ENCODE results near the gene LCA5L. TPM values are rescaled to one million over a fixed set of nuclear protein-coding genes. Genes with fewer than 3 reads are reported as not detected.

LCA5L gene
- total RNA-seq, 1 donor from 2014 or later: 1.4 TPM

DNA sequence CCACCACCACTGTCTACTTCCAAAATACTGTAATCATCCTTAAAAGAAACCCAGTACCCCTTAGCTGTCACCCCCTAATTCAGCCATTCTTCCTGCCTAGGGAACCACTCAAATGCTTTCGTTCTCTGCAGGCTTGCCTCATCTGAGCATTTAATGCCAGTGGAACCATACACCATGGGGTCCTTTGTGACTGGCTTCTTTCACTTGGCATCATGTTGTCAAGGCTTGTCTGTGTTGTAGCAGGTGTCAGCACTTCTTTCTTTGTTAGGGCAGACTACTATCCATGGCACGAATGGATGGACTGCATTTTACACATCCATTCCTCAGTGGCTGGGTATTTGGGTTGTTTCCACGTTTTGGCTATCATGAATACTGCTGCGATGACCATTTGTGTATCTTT, 34.7 kb upstream of the LCA5L start:
- Mint-ChIP-seq H3K4me1 (no peaks in the 10 kb centered on the region), H3K27ac (ENCODE audit: unreplicated experiment) (no peak overlapping the region), H3K36me3 (ENCODE audit: low read depth) (no peaks in the 10 kb centered on the region), H3K9me3 (no peaks in the 10 kb centered on the region), H3K4me3 (no peak overlapping the region), H3K27me3 (ENCODE audit: low read depth) (no peaks in the 10 kb centered on the region)
- DNase-seq (ENCODE audit: low read depth, low spot score): no peak
- TF ChIP-seq CTCF (conservative IDR thresholded peaks at IDR 0.05): no peak

DNA sequence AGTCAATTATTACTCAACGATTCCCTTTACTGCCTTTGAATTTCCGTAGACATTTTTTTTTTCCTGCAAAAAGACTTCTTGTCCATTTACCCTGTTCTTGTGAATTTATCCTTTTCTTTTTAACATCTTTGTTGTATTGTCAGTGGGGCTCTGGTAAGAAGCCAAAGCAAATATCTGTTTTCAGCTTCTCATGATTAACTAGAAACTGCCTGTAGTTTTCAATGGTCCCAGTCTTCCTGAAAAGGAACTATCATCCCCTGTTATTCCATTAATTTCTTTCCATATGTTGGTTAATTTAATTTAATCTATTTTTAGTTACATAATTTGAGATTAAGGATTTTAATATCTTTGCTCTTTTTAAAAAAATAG, 34.2 kb upstream of the LCA5L start:
- Mint-ChIP-seq H3K4me1 (no peaks in the 10 kb centered on the region), H3K4me3 (no peak overlapping the region), H3K9me3 (no peaks in the 10 kb centered on the region), H3K36me3 (ENCODE audit: low read depth) (no peaks in the 10 kb centered on the region), H3K27me3 (ENCODE audit: low read depth) (no peaks in the 10 kb centered on the region), H3K27ac (ENCODE audit: unreplicated experiment) (no peak overlapping the region)
- TF ChIP-seq CTCF (conservative IDR thresholded peaks at IDR 0.05): no peak
- DNase-seq (ENCODE audit: low read depth, low spot score): no peak

GRCh38 chr21:39479164-39479813, 33.7 kb upstream of the LCA5L start:
- no peak overlapping the region for H3K27ac Mint-ChIP-seq (ENCODE audit: unreplicated experiment)

DNA sequence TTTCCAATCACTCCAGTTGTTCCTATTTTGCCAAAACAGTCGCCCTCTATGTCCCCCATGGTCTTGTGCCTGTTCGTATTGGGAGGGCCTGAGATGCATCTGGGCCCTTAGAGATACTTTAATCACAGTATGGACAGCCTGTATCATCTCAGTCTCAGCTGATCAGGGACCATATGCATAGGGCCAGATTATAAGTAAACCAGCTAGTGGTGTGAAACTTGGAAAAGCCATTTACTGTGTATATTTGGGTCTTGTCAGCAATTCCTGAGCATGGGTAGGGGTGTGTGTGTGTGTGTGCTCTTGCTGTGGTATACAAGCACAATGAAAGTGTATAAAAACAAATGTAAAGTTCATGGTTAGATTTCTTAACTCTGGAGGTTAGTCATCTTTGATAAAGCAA, 29.0 kb upstream of the LCA5L start:
- TF ChIP-seq CTCF (conservative IDR thresholded peaks at IDR 0.05): no peak
- DNase-seq (ENCODE audit: low read depth, low spot score): no peak
- H3K27me3 Mint-ChIP-seq (ENCODE audit: low read depth): no peaks in the 10 kb centered on the region

More at GRCh38 chr21:39479164-39479813, 33.7 kb upstream of the LCA5L start:
- no peak for TF ChIP-seq CTCF (conservative IDR thresholded peaks at IDR 0.05)
- no peaks in the 10 kb centered on the region for H3K27me3 Mint-ChIP-seq (ENCODE audit: low read depth)
- H3K9me3 Mint-ChIP-seq: no peaks in the 10 kb centered on the region
- no peaks in the 10 kb centered on the region for H3K4me1 Mint-ChIP-seq
- no peaks in the 10 kb centered on the region for H3K36me3 Mint-ChIP-seq (ENCODE audit: low read depth)
- no peak overlapping the region for H3K4me3 Mint-ChIP-seq
- DNase-seq (ENCODE audit: low read depth, low spot score): no peak

DNA sequence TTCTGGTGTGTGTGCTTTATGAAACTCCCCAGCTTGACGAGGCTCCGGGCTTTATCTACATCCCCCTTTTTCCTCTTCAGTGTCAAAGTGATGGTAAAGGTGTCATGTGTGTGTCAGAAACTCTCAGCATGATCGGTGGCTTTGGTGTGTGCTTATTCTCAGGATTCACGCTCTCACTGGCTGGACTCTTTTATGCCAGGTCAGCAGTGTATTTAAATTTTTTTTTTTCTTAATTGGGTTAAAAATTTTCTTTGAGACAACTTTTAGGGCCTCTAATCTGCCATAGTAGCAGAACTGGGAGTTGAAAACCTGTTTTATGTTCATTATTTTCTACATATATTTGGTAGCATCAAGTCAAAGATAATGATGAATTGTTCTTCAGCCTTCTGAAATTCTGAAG, 27.2 kb upstream of the LCA5L start:
- Mint-ChIP-seq H3K27me3 (ENCODE audit: low read depth) (no peaks in the 10 kb centered on the region), H3K4me1 (no peaks in the 10 kb centered on the region)
- TF ChIP-seq CTCF (conservative IDR thresholded peaks at IDR 0.05): no peak

More for the DNA sequence above, 29.0 kb upstream of the LCA5L start:
- Mint-ChIP-seq H3K4me1 (no peaks in the 10 kb centered on the region), H3K27ac (ENCODE audit: unreplicated experiment) (no peak overlapping the region), H3K4me3 (no peak overlapping the region), H3K9me3 (no peaks in the 10 kb centered on the region), H3K36me3 (ENCODE audit: low read depth) (no peaks in the 10 kb centered on the region)

More for the DNA sequence above, 27.2 kb upstream of the LCA5L start:
- H3K27ac Mint-ChIP-seq (ENCODE audit: unreplicated experiment): no peak overlapping the region
- no peaks in the 10 kb centered on the region for H3K9me3 Mint-ChIP-seq
- H3K36me3 Mint-ChIP-seq (ENCODE audit: low read depth): no peaks in the 10 kb centered on the region
- no peak overlapping the region for H3K4me3 Mint-ChIP-seq
- no peak for DNase-seq (ENCODE audit: low read depth, low spot score)
